CD14-positive monocyte (primary cell): Measurements from ENCODE around the gene PTPN13. TPM values are rescaled to one million over a fixed set of nuclear protein-coding genes. Genes with fewer than 3 reads are reported as not detected.

Experiments
- DNase-seq, 3 donors: peaks; one replicate each; pipeline ENCODE4 v3.0.0-alpha.2; 2011 to 2022
- H2AFZ ChIP-seq: 2 replicates; pipeline ENCODE4 v1.6.0; 2012; ENCODE audit warnings: mild to moderate bottlenecking, low read depth, low read length, inconsistent platforms; ENCODE audit not compliant: insufficient read depth, poor library complexity, severe bottlenecking
- H3K27ac ChIP-seq, 2 donors: 1 replicate in 1 of 2; 2 replicates in 1 of 2; pipeline ENCODE4 v1.5.1; 2012 to 2013; ENCODE audit warnings: low read length in 2 of 2, control low read depth in 1 of 2, inconsistent platforms in 1 of 2, low read depth in 1 of 2, mild to moderate bottlenecking in 1 of 2
- H3K27me3 ChIP-seq, 2 donors: one replicate each; pipeline versions ENCODE4 v1.6.0 to v1.6.1; 2011 to 2013; ENCODE audit warnings: low read length in 2 of 2; ENCODE audit not compliant: control insufficient read depth in 2 of 2, insufficient read depth in 2 of 2
- H3K36me3 ChIP-seq, 2 donors: replicated peaks in 1 of 2; 1 replicate in 1 of 2; 2 replicates in 1 of 2; pipeline versions ENCODE4 v1.5.1 to v1.6.1; 2012 to 2013; ENCODE audit warnings: low read length in 2 of 2, control low read depth in 1 of 2, inconsistent platforms in 1 of 2, mild to moderate bottlenecking in 1 of 2; ENCODE audit not compliant: insufficient read depth in 2 of 2, control insufficient read depth in 1 of 2
- H3K4me1 ChIP-seq, 2 donors: 1 replicate in 1 of 2; 2 replicates in 1 of 2; pipeline versions ENCODE4 v1.5.1 to v1.6.1; 2012 to 2013; ENCODE audit warnings: low read length in 2 of 2, control low read depth in 1 of 2, inconsistent platforms in 1 of 2, mild to moderate bottlenecking in 1 of 2, moderate library complexity in 1 of 2; ENCODE audit not compliant: insufficient read depth in 2 of 2, control insufficient read depth in 1 of 2
- H3K4me2 ChIP-seq: replicated peaks from 2 replicates; pipeline ENCODE3; 2012; ENCODE audit warnings: low read length, moderate library complexity, mild to moderate bottlenecking; ENCODE audit not compliant: poor library complexity, severe bottlenecking; ENCODE audit errors: extremely low read depth
- H3K4me3 ChIP-seq, 3 experiments: fragments of 200-600 bp in 1 of 3; sonication (generic) in 1 of 3; replicated peaks in 1 of 3; 1 replicate in 2 of 3; 2 replicates in 1 of 3; pipeline ENCODE4 v1.5.1; 2011 to 2013; ENCODE audit warnings: low read length in 3 of 3, mild to moderate bottlenecking in 3 of 3, control low read depth in 2 of 3, low read depth in 2 of 3, inconsistent platforms in 1 of 3, moderate library complexity in 1 of 3
- H3K79me2 ChIP-seq: 2 replicates; pipeline ENCODE4 v1.6.0; 2012; ENCODE audit warnings: mild to moderate bottlenecking, control low read depth, inconsistent platforms, low read length, moderate library complexity; ENCODE audit not compliant: insufficient read depth
- H3K9ac ChIP-seq: 2 replicates; pipeline ENCODE4 v1.6.0; 2017; ENCODE audit warnings: low read length, mild to moderate bottlenecking; ENCODE audit not compliant: insufficient read depth, poor library complexity, severe bottlenecking
- H3K9me3 ChIP-seq, 2 donors: replicated peaks in 1 of 2; 1 replicate in 1 of 2; 2 replicates in 1 of 2; pipeline versions ENCODE4 v1.5.1 to v1.6.1; 2012 to 2013; ENCODE audit warnings: low read length in 2 of 2, control low read depth in 1 of 2; ENCODE audit not compliant: control insufficient read depth in 1 of 2, insufficient read depth in 1 of 2
- H4K20me1 ChIP-seq: 2 replicates; pipeline ENCODE4 v1.6.0; 2012; ENCODE audit warnings: mild to moderate bottlenecking, low read length, control low read depth, moderate library complexity; ENCODE audit not compliant: insufficient read depth
- H3K27ac Mint-ChIP-seq, 7 donors: one replicate each; pipeline ENCODE4 v1.8.0; 2020; ENCODE audit warnings: mild to moderate bottlenecking in 7 of 7, mixed read lengths in 7 of 7, moderate library complexity in 6 of 7, inconsistent platforms in 2 of 7
- H3K27me3 Mint-ChIP-seq, 3 donors: one replicate each; pipeline ENCODE4 v1.8.0; 2021 to 2022; ENCODE audit warnings: low read depth in 3 of 3, mild to moderate bottlenecking in 3 of 3, mixed read lengths in 3 of 3, moderate library complexity in 3 of 3, inconsistent platforms in 1 of 3
- H3K36me3 Mint-ChIP-seq, 2 donors: one replicate each; pipeline ENCODE4 v1.8.0; 2020; ENCODE audit warnings: mixed read lengths in 2 of 2, inconsistent platforms in 1 of 2, mild to moderate bottlenecking in 1 of 2
- H3K4me1 Mint-ChIP-seq: one replicate; pipeline ENCODE4 v1.8.0; 2020; ENCODE audit warnings: mild to moderate bottlenecking, mixed read lengths
- H3K4me3 Mint-ChIP-seq, 2 donors: one replicate each; pipeline ENCODE4 v1.8.0; 2020; ENCODE audit warnings: mild to moderate bottlenecking in 2 of 2, mixed read lengths in 2 of 2, moderate library complexity in 1 of 2
- H3K9me3 Mint-ChIP-seq, 7 donors: one replicate each; pipeline ENCODE4 v1.8.0; 2020 to 2022; ENCODE audit warnings: mixed read lengths in 7 of 7, mild to moderate bottlenecking in 6 of 7, moderate library complexity in 6 of 7, inconsistent platforms in 2 of 7
- CTCF ChIP-seq: fragments of 200-600 bp; IDR thresholded peaks from one replicate; pipeline ENCODE4 v1.8.0; 2022; ENCODE audit warnings: antibody characterized with exemption, mild to moderate bottlenecking
- WGBS: methylation state at CpG from one replicate; pipeline ENCODE4 v1.1.5; 2013; ENCODE audit warnings: missing lambda C conversion rate; ENCODE audit not compliant: insufficient coverage; 5-methylcytosine and 5-hydroxymethylcytosine counted together
- intact Hi-C, 2 donors: fragments of 100-400 bp; cut with micrococcal nuclease; formaldehyde crosslinking; loops; one replicate each; pipeline versions ENCODE4 v1.15.0 to v1.15.1; 2023
- polyA plus RNA-seq, 3 donors: library from polyadenylated mRNA; depleted of rRNA in 1 of 3; unstranded in 2 of 3; stranded (reverse) in 1 of 3; fragments of 300-500 nt in 2 of 3; fragments of >200 nt in 1 of 3; fragmentation: Illumina TruSeq in 2 of 3; gene quantifications; 1 replicate in 2 of 3; 2 replicates in 1 of 3; pipeline ENCODE4 v1.2.3, GENCODE V29; 2012 to 2021

Gene PTPN13
- polyA plus RNA-seq, 3 donors: 0.04 to 1.0 (median 0.35) TPM

- no peak for DNase-seq
- no peak overlapping the region for H3K4me2 ChIP-seq
- Mint-ChIP-seq H3K27ac (no peak overlapping the region), H3K4me3 (no peak overlapping the region), H3K9me3 (peaks cover 5 to 23% (median 14%) of the 10 kb centered on the region in 7 donors), H3K36me3 (no peaks in the 10 kb centered on the region), H3K4me1 (no peaks in the 10 kb centered on the region), H3K27me3 (no peaks in the 10 kb centered on the region)
- H3K4me3 ChIP-seq: no peak overlapping the region
- no peak overlapping the region for H2AFZ ChIP-seq
- intact Hi-C loops: no loop called here
- H3K9me3 ChIP-seq: peaks cover 10 to 21% of the 10 kb centered on the region in 2 donors
- H3K36me3 ChIP-seq: no peaks in the 10 kb centered on the region
- no peak overlapping the region for H3K27ac ChIP-seq
- no peak overlapping the region for H3K9ac ChIP-seq
- no peaks in the 10 kb centered on the region for H3K4me1 ChIP-seq
- TF ChIP-seq CTCF: no peak
- H3K79me2 ChIP-seq: no peaks in the 10 kb centered on the region
- 100% methylated on average over 3 of the region's 9 CpGs for WGBS
- H4K20me1 ChIP-seq: no peaks in the 10 kb centered on the region
- H3K27me3 ChIP-seq: no peaks in the 10 kb centered on the region
Measured at GRCh38 chr4:86816501-86817273, 222.6 kb downstream of the PTPN13 start.

- H3K27me3 ChIP-seq: no peaks in the 10 kb centered on the region
- DNase-seq: no peak
- no peak overlapping the region for H3K4me2 ChIP-seq
- Mint-ChIP-seq H3K9me3 (peaks cover 5 to 23% (median 12%) of the 10 kb centered on the region in 7 donors), H3K4me3 (no peak overlapping the region), H3K27ac (no peak overlapping the region), H3K27me3 (no peaks in the 10 kb centered on the region), H3K4me1 (no peaks in the 10 kb centered on the region), H3K36me3 (no peaks in the 10 kb centered on the region)
- H3K4me1 ChIP-seq: no peaks in the 10 kb centered on the region
- no peak overlapping the region for H3K9ac ChIP-seq
- H2AFZ ChIP-seq: no peak overlapping the region
- intact Hi-C loops: no loop called here
- no peaks in the 10 kb centered on the region for H3K36me3 ChIP-seq
- WGBS: no CpG with 5 or more reads among the region's 2 CpGs
- H3K27ac ChIP-seq: no peak overlapping the region
- H3K4me3 ChIP-seq: no peak overlapping the region
- no peak for TF ChIP-seq CTCF
- H3K9me3 ChIP-seq: peaks cover 10 to 21% of the 10 kb centered on the region in 2 donors
- H4K20me1 ChIP-seq: no peaks in the 10 kb centered on the region
- no peaks in the 10 kb centered on the region for H3K79me2 ChIP-seq
Measured at GRCh38 chr4:86818211-86818610, 224.1 kb downstream of the PTPN13 start.
